Stimulated activated CD4-positive, alpha-beta T cell treated with anti-CD3 and anti-CD28 coated beads, Interleukin-12 subunit alpha, Interleukin-12 subunit beta, amount 100 ng/mL, for 48 hours (primary cell): ENCODE data around the gene UBAC2.

Source experiments
- DNase-seq, 3 donors: peaks; one replicate each; pipeline ENCODE4 v3.0.0-alpha.2; 2020; ENCODE audit warnings: low read depth in 2 of 3, low spot score in 1 of 3

UBAC2 gene

GRCh38 chr13:99331881-99332293 is 131.2 kb downstream of the UBAC2 start:
- no peak for DNase-seq

- DNase-seq, result no peak
Measured at GRCh38 chr13:99332456-99332855, 131.8 kb downstream of the UBAC2 start.

GRCh38 chr13:99334221-99334620 is 133.6 kb downstream of the UBAC2 start:
- no peak for DNase-seq

GRCh38 chr13:99335087-99335486 is 134.4 kb downstream of the UBAC2 start:
- DNase-seq, result no peak

GRCh38 chr13:99335603-99336002 is 134.9 kb downstream of the UBAC2 start:
- no peak for DNase-seq

- DNase-seq, result no peak
Measured at GRCh38 chr13:99339230-99339721, 138.6 kb downstream of the UBAC2 start.

GRCh38 chr13:99339736-99340397 is 139.2 kb downstream of the UBAC2 start:
- no peak for DNase-seq

- DNase-seq, result no peak
Measured at GRCh38 chr13:99340638-99341037, 140.0 kb downstream of the UBAC2 start.

- no peak for DNase-seq
Measured at GRCh38 chr13:99341969-99342722, 141.5 kb downstream of the UBAC2 start.

GRCh38 chr13:99342723-99343315 is 142.2 kb downstream of the UBAC2 start:
- DNase-seq, result no peak

- DNase-seq, result no peak
Measured at GRCh38 chr13:99344610-99345208, 144.1 kb downstream of the UBAC2 start.

GRCh38 chr13:99345345-99345744 is 144.7 kb downstream of the UBAC2 start:
- no peak for DNase-seq

- DNase-seq, result no peak
Measured at GRCh38 chr13:99346335-99347042, 145.8 kb downstream of the UBAC2 start.

- DNase-seq, result no peak
Measured at GRCh38 chr13:99347335-99347878, 146.8 kb downstream of the UBAC2 start.

GRCh38 chr13:99347911-99348451 is 147.3 kb downstream of the UBAC2 start:
- no peak for DNase-seq

- DNase-seq, result no peak
Measured at GRCh38 chr13:99350191-99350590, 149.5 kb downstream of the UBAC2 start.

GRCh38 chr13:99351772-99352171 is 151.1 kb downstream of the UBAC2 start:
- no peak for DNase-seq

GRCh38 chr13:99352351-99353245 is 151.9 kb downstream of the UBAC2 start:
- no peak for DNase-seq

- DNase-seq, result no peak
Measured at GRCh38 chr13:99353246-99353600, 152.6 kb downstream of the UBAC2 start.

GRCh38 chr13:99353836-99354235 is 153.2 kb downstream of the UBAC2 start:
- no peak for DNase-seq
